GM23248 (cell line): Measurements from ENCODE around the gene GALNT14. TPM values are rescaled to one million over a fixed set of nuclear protein-coding genes. Genes with fewer than 3 reads are reported as not detected.

Experiments used
- DNase-seq: peaks from one replicate; pipeline ENCODE4 v3.0.0-alpha.2; 2015
- H2AFZ ChIP-seq: fragments of 200-600 bp; sonication (generic); 2 replicates; pipeline ENCODE4 v1.6.1; 2016; ENCODE audit warnings: antibody characterized with exemption
- H3F3A ChIP-seq: fragments of 200-600 bp; sonication (generic); 2 replicates; pipeline ENCODE4 v1.6.1; 2016; ENCODE audit warnings: mild to moderate bottlenecking, antibody characterized with exemption, mixed run types; ENCODE audit not compliant: insufficient read depth
- H3K27ac ChIP-seq: fragments of 200-600 bp; sonication (generic); 2 replicates; pipeline ENCODE4 v1.5.1; 2016; ENCODE audit warnings: mild to moderate bottlenecking
- H3K27me3 ChIP-seq: fragments of 200-600 bp; sonication (generic); replicated peaks from 2 replicates; pipeline ENCODE4 v1.6.1; 2016; ENCODE audit warnings: mild to moderate bottlenecking; ENCODE audit not compliant: insufficient read depth
- H3K36me3 ChIP-seq: fragments of 200-600 bp; sonication (generic); 2 replicates; pipeline ENCODE4 v1.6.1; 2016; ENCODE audit warnings: low read depth, mild to moderate bottlenecking
- H3K4me1 ChIP-seq: fragments of 200-600 bp; sonication (generic); 2 replicates; pipeline ENCODE4 v1.6.1; 2016; ENCODE audit warnings: mild to moderate bottlenecking; ENCODE audit not compliant: insufficient read depth
- H3K4me2 ChIP-seq: fragments of 200-600 bp; sonication (generic); one replicate; pipeline ENCODE4 v1.6.1; 2016; ENCODE audit warnings: mild to moderate bottlenecking; ENCODE audit not compliant: unreplicated experiment
- H3K4me3 ChIP-seq: fragments of 200-600 bp; sonication (generic); 2 replicates; pipeline ENCODE4 v1.5.1; 2016; ENCODE audit warnings: mild to moderate bottlenecking
- H3K79me2 ChIP-seq: fragments of 200-600 bp; sonication (generic); 2 replicates; pipeline ENCODE4 v1.6.1; 2016; ENCODE audit warnings: mild to moderate bottlenecking; ENCODE audit not compliant: insufficient read depth
- H3K9ac ChIP-seq: fragments of 200-600 bp; sonication (generic); 2 replicates; pipeline ENCODE4 v1.6.1; 2016; ENCODE audit warnings: mild to moderate bottlenecking
- H3K9me2 ChIP-seq: fragments of 200-600 bp; sonication (generic); 2 replicates; pipeline ENCODE4 v1.6.1; 2016; ENCODE audit warnings: mixed run types, mild to moderate bottlenecking, moderate library complexity; ENCODE audit not compliant: insufficient read depth
- H3K9me3 ChIP-seq: fragments of 200-600 bp; sonication (generic); one replicate; pipeline ENCODE4 v1.6.1; 2017; ENCODE audit warnings: low read depth
- H4K20me1 ChIP-seq: fragments of 200-600 bp; sonication (generic); 2 replicates; pipeline ENCODE4 v1.6.0; 2016; ENCODE audit not compliant: insufficient read depth
- EZH2 ChIP-seq: fragments of 200-600 bp; sonication (generic); IDR thresholded peaks from 2 replicates; pipeline ENCODE4 v1.6.1; 2018; ENCODE audit warnings: antibody characterized with exemption, mild to moderate bottlenecking; ENCODE audit not compliant: insufficient read depth, poor library complexity, severe bottlenecking
- EZH2phosphoT487 ChIP-seq: fragments of 200-600 bp; sonication (generic); IDR thresholded peaks from 2 replicates; pipeline ENCODE4 v1.6.1; 2018; ENCODE audit warnings: antibody characterized with exemption, moderate library complexity, mild to moderate bottlenecking, low read depth; ENCODE audit not compliant: insufficient read depth
- WGBS, 2 experiments: methylation state at CpG; one replicate each; pipeline ENCODE4 v1.1.6; 2015 to 2017; ENCODE audit warnings: low lambda C conversion rate in 2 of 2, low coverage in 1 of 2; ENCODE audit errors: missing lambda C conversion rate in 2 of 2; 5-methylcytosine and 5-hydroxymethylcytosine counted together
- in situ Hi-C: fragments of 300-500 bp; cut with MboI; formaldehyde crosslinking; loops from 2 replicates; pipeline ENCODE4 v1.15.0; 2020
- polyA plus RNA-seq: library from polyadenylated mRNA; unstranded; fragments of >200 nt; fragmentation: Nextera tagmentation; extraction: Ambion mirVana; gene quantifications from 2 replicates; pipeline ENCODE4 v1.2.1, GENCODE V29; 2016
- total RNA-seq: library from RNA; depleted of rRNA; stranded (reverse); fragments of >200 nt; shearing (Covaris generic); gene quantifications from 2 replicates; pipeline ENCODE4 v1.2.3, GENCODE V29; 2014

Gene GALNT14
- total and polyA plus RNA-seq, 2 experiments from 2014 or later = 3.2 to 3.5 TPM

- no peaks in the 10 kb centered on the region for H3K9me3 ChIP-seq
- H3K36me3 ChIP-seq = no peaks in the 10 kb centered on the region
- no peak overlapping the region for H2AFZ ChIP-seq
- H3F3A ChIP-seq = no peaks in the 10 kb centered on the region
- H3K9me2 ChIP-seq = no peaks in the 10 kb centered on the region
- TF ChIP-seq EZH2phosphoT487 (no peak), EZH2 (no peak)
- H3K4me3 ChIP-seq = no peak overlapping the region
- DNase-seq = no peak
- in situ Hi-C loops = no loop called here
- no peak overlapping the region for H3K27ac ChIP-seq
- peaks cover 17% of the 10 kb centered on the region for H3K27me3 ChIP-seq
- no peaks in the 10 kb centered on the region for H3K79me2 ChIP-seq
- H3K4me1 ChIP-seq = no peaks in the 10 kb centered on the region
- WGBS, 2 experiments = 57 to 72% methylated on average over 2 of the region's 2 CpGs
- H3K4me2 ChIP-seq = no peak overlapping the region
- H3K9ac ChIP-seq = no peak overlapping the region
- H4K20me1 ChIP-seq = no peaks in the 10 kb centered on the region
Observed at GRCh38 chr2:31148514-31148913, 10.3 kb upstream of the GALNT14 start.

DNA sequence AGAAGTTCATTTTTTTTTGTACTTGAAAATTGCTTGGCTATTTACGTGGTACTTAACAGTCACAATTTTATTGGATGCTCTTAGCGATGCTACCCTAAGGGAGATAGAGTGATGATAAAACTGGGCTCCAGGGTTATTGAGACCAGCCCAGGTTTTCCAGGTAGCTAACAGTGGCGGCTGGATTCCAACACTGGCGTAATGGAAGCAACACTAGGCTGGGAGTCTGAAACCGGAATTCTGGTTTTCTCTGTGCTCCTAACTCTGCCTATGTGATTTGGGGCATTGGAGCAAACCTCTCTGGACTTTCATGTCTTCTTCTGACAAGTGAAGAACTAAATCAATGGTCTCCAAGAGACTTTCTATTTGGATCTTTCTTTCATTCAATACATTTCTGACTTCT is 9.4 kb upstream of the GALNT14 start:
- Histone ChIP-seq H3K79me2 (no peaks in the 10 kb centered on the region), H2AFZ (no peak overlapping the region), H3F3A (no peaks in the 10 kb centered on the region), H4K20me1 (no peaks in the 10 kb centered on the region), H3K9ac (no peak overlapping the region), H3K9me3 (no peaks in the 10 kb centered on the region), H3K36me3 (no peaks in the 10 kb centered on the region), H3K9me2 (no peaks in the 10 kb centered on the region), H3K4me2 (no peak overlapping the region), H3K27ac (no peak overlapping the region), H3K27me3 (peaks cover 17% of the 10 kb centered on the region), H3K4me1 (no peaks in the 10 kb centered on the region), H3K4me3 (no peak overlapping the region)
- in situ Hi-C loops = no loop called here
- TF ChIP-seq EZH2phosphoT487 (no peak), EZH2 (no peak)
- DNase-seq = no peak
- WGBS, 2 experiments = 62 to 66% methylated on average over 5 of the region's 5 CpGs

DNA sequence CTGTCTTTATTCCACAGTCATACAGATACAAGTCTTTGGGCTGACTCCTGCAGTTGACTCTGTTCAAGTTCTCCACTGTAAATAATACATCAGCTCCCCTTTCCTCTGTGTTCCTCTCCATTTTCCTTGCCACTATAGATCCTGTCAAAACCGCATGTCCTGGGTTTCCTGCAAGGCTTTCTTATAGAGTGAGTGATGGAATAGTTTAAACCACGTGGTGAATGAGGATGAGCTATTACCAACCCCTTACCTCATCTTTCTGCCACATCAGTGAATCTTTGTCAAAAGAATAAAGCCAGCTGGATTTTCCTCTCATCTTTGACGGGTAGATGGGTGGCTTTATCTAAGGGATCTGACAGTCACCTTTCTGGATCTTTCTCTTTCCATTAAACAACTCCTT is 3.9 kb upstream of the GALNT14 start:
- Histone ChIP-seq H3K79me2 (no peaks in the 10 kb centered on the region), H3K4me2 (no peak overlapping the region), H4K20me1 (no peaks in the 10 kb centered on the region), H3K9ac (no peak overlapping the region), H3K27me3 (peaks cover 16% of the 10 kb centered on the region), H3K9me3 (no peaks in the 10 kb centered on the region), H3K36me3 (no peaks in the 10 kb centered on the region), H3F3A (no peaks in the 10 kb centered on the region), H2AFZ (no peak overlapping the region), H3K27ac (no peak overlapping the region), H3K9me2 (no peaks in the 10 kb centered on the region), H3K4me3 (no peak overlapping the region), H3K4me1 (no peaks in the 10 kb centered on the region)
- in situ Hi-C loops = no loop called here
- DNase-seq = no peak
- whole genome bisulfite sequencing, 2 experiments = 29 to 37% methylated on average over 3 of the region's 3 CpGs
- TF ChIP-seq EZH2phosphoT487 (no peak), EZH2 (no peak)

- Histone ChIP-seq H3K27me3 (peaks cover 21% of the 10 kb centered on the region), H3K4me2 (no peak overlapping the region), H2AFZ (no peak overlapping the region), H3K36me3 (no peaks in the 10 kb centered on the region), H4K20me1 (no peaks in the 10 kb centered on the region), H3K9me2 (no peaks in the 10 kb centered on the region), H3K4me3 (no peak overlapping the region), H3K4me1 (no peaks in the 10 kb centered on the region), H3K9ac (no peak overlapping the region), H3F3A (no peaks in the 10 kb centered on the region), H3K9me3 (no peaks in the 10 kb centered on the region), H3K27ac (no peak overlapping the region), H3K79me2 (no peaks in the 10 kb centered on the region)
- in situ Hi-C loops = no loop called here
- no peak for TF ChIP-seq EZH2
- TF ChIP-seq EZH2phosphoT487 = no peak
- 69 to 73% methylated on average over 15 of the region's 15 CpGs for WGBS, 2 experiments
- peak; percentile 14 for DNase-seq
Observed at GRCh38 chr2:31141443-31142085, 3.3 kb upstream of the GALNT14 start.

GRCh38 chr2:31140151-31140550 is 1.9 kb upstream of the GALNT14 start:
- H3K4me2 ChIP-seq = no peak overlapping the region
- no peak overlapping the region for H2AFZ ChIP-seq
- H3K9me3 ChIP-seq = no peaks in the 10 kb centered on the region
- H3F3A ChIP-seq = no peaks in the 10 kb centered on the region
- no peak overlapping the region for H3K4me3 ChIP-seq
- no peaks in the 10 kb centered on the region for H3K79me2 ChIP-seq
- H3K4me1 ChIP-seq = no peaks in the 10 kb centered on the region
- no peak overlapping the region for H3K27ac ChIP-seq
- H3K27me3 ChIP-seq = peaks cover 28% of the 10 kb centered on the region
- peak; percentile 7 for DNase-seq
- in situ Hi-C loops = no loop called here
- no peaks in the 10 kb centered on the region for H3K36me3 ChIP-seq
- WGBS, 2 experiments = 90 to 93% methylated on average over 8 of the region's 8 CpGs
- TF ChIP-seq EZH2 = no peak
- TF ChIP-seq EZH2phosphoT487 = no peak
- no peak overlapping the region for H3K9ac ChIP-seq
- H3K9me2 ChIP-seq = no peaks in the 10 kb centered on the region
- H4K20me1 ChIP-seq = no peaks in the 10 kb centered on the region
